Panc1 (cell line): ENCODE results near the gene FGF14. TPM values are rescaled to one million over a fixed set of nuclear protein-coding genes. Genes with fewer than 3 reads are reported as not detected.

ENCODE experiments used
- ATAC-seq: fragments of 200-7000 bp; cut with Tn5 transposase; 2 replicates; pipeline ENCODE4 v1.9.1; 2020; ENCODE audit warnings: mild to moderate bottlenecking, moderate library complexity
- BruUV-seq: library from RNA; stranded (reverse); fragments of 400-500 nt; replicated peaks from 2 replicates; lab custom pipeline; 2021; lab: Mats Ljungman, UMichigan
- CTCF ChIA-PET: fragments of 300-600 bp; sonication (Branson Sonifier 250); formaldehyde crosslinking; loops from one replicate; lab custom pipeline; 2022; ENCODE audit warnings: antibody characterized with exemption; lab: Charles Lee
- POLR2A ChIA-PET: fragments of 300-600 bp; sonication (Branson Sonifier 250); formaldehyde crosslinking; loops from one replicate; lab custom pipeline; 2022; ENCODE audit warnings: antibody characterized with exemption; lab: Charles Lee
- DNase-seq: peaks from one replicate; pipeline ENCODE4 v3.0.0-alpha.2; 2010; ENCODE audit warnings: low read depth, low spot score
- H3K27ac ChIP-seq: 2 replicates; pipeline ENCODE4 v1.5.1; 2011; ENCODE audit warnings: mild to moderate bottlenecking, low read length, inconsistent platforms
- H3K27me3 ChIP-seq: fragments of 200-500 bp; sonication (Bioruptor generic); 2 replicates; pipeline ENCODE4 v1.6.0; 2014; ENCODE audit warnings: low read length, inconsistent platforms; ENCODE audit not compliant: control insufficient read depth, insufficient read depth
- H3K36me3 ChIP-seq: fragments of 200-500 bp; sonication (Bioruptor generic); 2 replicates; pipeline ENCODE4 v1.5.1; 2014; ENCODE audit warnings: inconsistent platforms, mild to moderate bottlenecking, low read length, moderate library complexity; ENCODE audit not compliant: control insufficient read depth, insufficient read depth
- H3K4me1 ChIP-seq: 2 replicates; pipeline ENCODE4 v1.5.1; 2011; ENCODE audit warnings: inconsistent platforms, mild to moderate bottlenecking, low read length, moderate library complexity; ENCODE audit not compliant: control insufficient read depth, insufficient read depth
- H3K4me3 ChIP-seq, 2 experiments: 2 replicates each; pipeline ENCODE4 v1.5.1; 2011 to 2012; ENCODE audit warnings: low read depth in 2 of 2, low read length in 2 of 2, mild to moderate bottlenecking in 2 of 2, inconsistent platforms in 1 of 2, moderate library complexity in 1 of 2
- H3K9me3 ChIP-seq: fragments of 200-500 bp; sonication (Bioruptor generic); 2 replicates; pipeline ENCODE4 v1.5.1; 2014; ENCODE audit warnings: low read depth, mild to moderate bottlenecking, inconsistent platforms, low read length, moderate library complexity; ENCODE audit not compliant: control insufficient read depth, insufficient read depth
- POLR2AphosphoS5 ChIP-seq: IDR thresholded peaks from 2 replicates; pipeline ENCODE4 v1.6.1; 2012; ENCODE audit warnings: mild to moderate bottlenecking, low read depth, low read length, moderate library complexity
- REST ChIP-seq, 2 experiments: IDR thresholded peaks; 2 replicates each; pipeline ENCODE4 v1.6.1; 2011 to 2012; ENCODE audit warnings: low read depth in 2 of 2, control low read depth in 1 of 2, low read length in 1 of 2, mild to moderate bottlenecking in 1 of 2, moderate library complexity in 1 of 2; ENCODE audit not compliant: insufficient read depth in 1 of 2
- SIN3A ChIP-seq: IDR thresholded peaks from 2 replicates; pipeline ENCODE4 v1.6.1; 2012; ENCODE audit warnings: low read depth, mild to moderate bottlenecking, low read length, moderate library complexity, borderline replicate concordance; ENCODE audit not compliant: insufficient read depth
- TCF7L2 ChIP-seq: IDR thresholded peaks from 2 replicates; pipeline ENCODE4 v1.6.1; 2011; ENCODE audit warnings: mild to moderate bottlenecking, low read depth, low read length, inconsistent platforms
- in situ Hi-C: cut with HindIII; loops from 2 replicates; pipeline ENCODE4 v1.10.0; 2016; ENCODE audit warnings: low sequenced_read_pairs, low pct_unique_long_range_greater_than_20kb
- intact Hi-C: fragments of 100-400 bp; cut with micrococcal nuclease; formaldehyde crosslinking; loops from one replicate; pipeline ENCODE4 v1.10.0; 2022; ENCODE audit not compliant: unreplicated experiment
- total RNA-seq: library from RNA; stranded (reverse); gene quantifications from one replicate; pipeline ENCODE4 v1.2.1, GENCODE V29; 2021; ENCODE audit not compliant: unreplicated experiment
- TF ChIP-seq, protein P1 (sequence below): fragments of 450-650 bp; IDR thresholded peaks from 2 replicates; pipeline ENCODE4 v1.5.1; 2017; ENCODE audit warnings: mild to moderate bottlenecking

Gene FGF14
- total RNA-seq, 1 experiment from 2014 or later: 0.03 TPM

DNA sequence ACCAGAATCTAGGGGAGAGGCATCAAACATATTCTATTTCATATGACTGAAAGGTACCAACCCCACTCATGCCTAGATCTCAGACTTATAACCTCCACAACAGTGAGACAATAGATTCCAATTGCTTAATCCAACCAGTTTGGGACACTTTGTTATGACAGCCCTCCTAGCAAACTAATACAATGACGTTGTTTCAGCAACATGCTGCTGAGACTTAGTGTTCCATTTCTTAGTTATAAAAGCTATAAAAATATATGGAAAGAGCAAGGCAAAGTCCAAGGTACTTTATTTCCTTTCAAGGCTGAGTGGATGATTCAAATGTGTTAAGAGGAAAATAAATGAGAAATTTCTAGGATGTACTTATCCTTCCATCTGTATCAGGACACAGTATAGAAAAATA is 352.0 kb downstream of the FGF14 start:
- DNase-seq (no peak), ATAC-seq (no peak)
- Histone ChIP-seq H3K27ac (no peak overlapping the region), H3K27me3 (no peaks in the 10 kb centered on the region), H3K9me3 (no peaks in the 10 kb centered on the region), H3K36me3 (no peaks in the 10 kb centered on the region), H3K4me1 (no peaks in the 10 kb centered on the region), H3K4me3 (no peak overlapping the region)
- intact Hi-C loops (no loop called here), in situ Hi-C loops (no loop called here)
- ChIA-PET CTCF (no interaction called here), POLR2A (no interaction called here)
- TF ChIP-seq SIN3A (no peak), POLR2AphosphoS5 (no peak), TCF7L2 (no peak), REST (IDR thresholded peaks at IDR 0.05; ENCODE audit: insufficient read depth in 1 of 2, low read depth in 2 of 2, low read length in 1 of 2) (no peak)
- TF ChIP-seq, protein P1, sequence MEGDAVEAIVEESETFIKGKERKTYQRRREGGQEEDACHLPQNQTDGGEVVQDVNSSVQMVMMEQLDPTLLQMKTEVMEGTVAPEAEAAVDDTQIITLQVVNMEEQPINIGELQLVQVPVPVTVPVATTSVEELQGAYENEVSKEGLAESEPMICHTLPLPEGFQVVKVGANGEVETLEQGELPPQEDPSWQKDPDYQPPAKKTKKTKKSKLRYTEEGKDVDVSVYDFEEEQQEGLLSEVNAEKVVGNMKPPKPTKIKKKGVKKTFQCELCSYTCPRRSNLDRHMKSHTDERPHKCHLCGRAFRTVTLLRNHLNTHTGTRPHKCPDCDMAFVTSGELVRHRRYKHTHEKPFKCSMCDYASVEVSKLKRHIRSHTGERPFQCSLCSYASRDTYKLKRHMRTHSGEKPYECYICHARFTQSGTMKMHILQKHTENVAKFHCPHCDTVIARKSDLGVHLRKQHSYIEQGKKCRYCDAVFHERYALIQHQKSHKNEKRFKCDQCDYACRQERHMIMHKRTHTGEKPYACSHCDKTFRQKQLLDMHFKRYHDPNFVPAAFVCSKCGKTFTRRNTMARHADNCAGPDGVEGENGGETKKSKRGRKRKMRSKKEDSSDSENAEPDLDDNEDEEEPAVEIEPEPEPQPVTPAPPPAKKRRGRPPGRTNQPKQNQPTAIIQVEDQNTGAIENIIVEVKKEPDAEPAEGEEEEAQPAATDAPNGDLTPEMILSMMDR: no peak
- no TSS peak for BruUV-seq

- in situ Hi-C loops: no loop called here
These were observed 356.1 kb downstream of the FGF14 start for GRCh38 chr13:102045731-102046130.

More at GRCh38 chr13:102045731-102046130, 356.1 kb downstream of the FGF14 start:
- Histone ChIP-seq H3K4me1 (no peaks in the 10 kb centered on the region), H3K27ac (no peak overlapping the region), H3K4me3 (no peak overlapping the region), H3K36me3 (no peaks in the 10 kb centered on the region), H3K9me3 (no peaks in the 10 kb centered on the region), H3K27me3 (no peaks in the 10 kb centered on the region)
- no peak for TF ChIP-seq SIN3A
- TF ChIP-seq TCF7L2: no peak
- no peak for TF ChIP-seq POLR2AphosphoS5
- TF ChIP-seq, protein P1: no peak
- no peak for TF ChIP-seq REST (IDR thresholded peaks at IDR 0.05; ENCODE audit: insufficient read depth in 1 of 2, low read depth in 2 of 2, low read length in 1 of 2)
- no peak for ATAC-seq
- DNase-seq: no peak
- ChIA-PET POLR2A (no interaction called here), CTCF (no interaction called here)
- intact Hi-C loops: no loop called here
- BruUV-seq: no TSS peak
